HCT116 (cell line): ENCODE results near the gene PPP3CB. TPM values are rescaled to one million over a fixed set of nuclear protein-coding genes. Genes with fewer than 3 reads are reported as not detected.

Source experiments
- ATAC-seq: fragments of 200-7000 bp; cut with Tn5 transposase; 2 replicates; pipeline ENCODE4 v1.9.1; 2020; ENCODE audit warnings: mild to moderate bottlenecking, moderate library complexity
- BruUV-seq: library from RNA; stranded (reverse); fragments of 400-500 nt; replicated peaks from 2 replicates; lab custom pipeline; 2021; lab: Mats Ljungman, UMichigan
- CTCF ChIA-PET: fragments of 300-600 bp; sonication (Branson Sonifier 250); formaldehyde crosslinking; loops from one replicate; lab custom pipeline; 2021; ENCODE audit warnings: antibody characterized with exemption; lab: Charles Lee
- POLR2A ChIA-PET: fragments of 300-600, 350-600 bp; sonication (Branson Sonifier 250); formaldehyde crosslinking; loops from one replicate; lab custom pipeline; 2021; ENCODE audit warnings: antibody characterized with exemption; lab: Charles Lee
- RAD21 ChIA-PET, 2 experiments: fragments of 300-600 bp; sonication (Branson Sonifier 250); formaldehyde crosslinking; loops; one replicate each; lab custom pipeline; 2023; ENCODE audit warnings: low total read pairs in 2 of 2; ENCODE audit not compliant: uncharacterized antibody in 2 of 2, unreplicated experiment in 2 of 2, low non-redundant PET in 1 of 2; lab: Charles Lee
- DNase-seq: peaks from one replicate; pipeline ENCODE4 v3.0.0-alpha.2; 2010; ENCODE audit warnings: low read depth, low spot score
- H2AFZ ChIP-seq: fragments of 200-600 bp; shearing (Covaris generic), sonication (generic); 2 replicates; pipeline ENCODE4 v1.6.1; 2017; ENCODE audit warnings: low read depth, mixed run types, mixed read lengths, antibody characterized with exemption, low read length; ENCODE audit not compliant: poor library complexity, severe bottlenecking
- H3K27ac ChIP-seq: 2 replicates; pipeline ENCODE4 v1.5.1; 2012; ENCODE audit warnings: low read depth, low read length
- H3K27me3 ChIP-seq: fragments of 200-600 bp; sonication (generic); 2 replicates; pipeline ENCODE4 v1.6.1; 2016; ENCODE audit warnings: mixed run types, low read length, mixed read lengths; ENCODE audit not compliant: insufficient read depth
- H3K36me3 ChIP-seq, 2 experiments: fragments of 200-500 bp in 1 of 2; fragments of 200-600 bp in 1 of 2; sonication (Bioruptor generic) in 1 of 2; sonication (generic) in 1 of 2; 2 replicates each; pipeline versions ENCODE4 v1.5.1 to v1.6.1; 2014 to 2016; ENCODE audit warnings: low read length in 2 of 2, inconsistent platforms in 1 of 2, mixed read lengths in 1 of 2, mixed run types in 1 of 2; ENCODE audit not compliant: insufficient read depth in 2 of 2, control insufficient read depth in 1 of 2
- H3K4me1 ChIP-seq, 2 experiments: fragments of 200-600 bp in 1 of 2; sonication (generic) in 1 of 2; 2 replicates each; pipeline versions ENCODE4 v1.5.1 to v1.6.1; 2012 to 2017; ENCODE audit warnings: low read length in 2 of 2, inconsistent platforms in 1 of 2, mild to moderate bottlenecking in 1 of 2, mixed read lengths in 1 of 2, mixed run types in 1 of 2, moderate library complexity in 1 of 2; ENCODE audit not compliant: insufficient read depth in 2 of 2, control insufficient read depth in 1 of 2
- H3K4me2 ChIP-seq: fragments of 200-600 bp; sonication (generic); 2 replicates; pipeline ENCODE4 v1.6.1; 2017; ENCODE audit warnings: mixed run types, low read length, mixed read lengths
- H3K4me3 ChIP-seq, 2 experiments: fragments of 200-600 bp in 1 of 2; sonication (generic) in 1 of 2; replicated peaks in 1 of 2; 2 replicates each; pipeline ENCODE4 v1.5.1; 2011 to 2016; ENCODE audit warnings: low read length in 2 of 2, control low read depth in 1 of 2, low read depth in 1 of 2, mild to moderate bottlenecking in 1 of 2, mixed read lengths in 1 of 2, mixed run types in 1 of 2
- H3K79me2 ChIP-seq: fragments of 200-600 bp; sonication (generic); 2 replicates; pipeline ENCODE4 v1.6.1; 2017; ENCODE audit warnings: mild to moderate bottlenecking, mixed run types, low read length, moderate library complexity, mixed read lengths; ENCODE audit not compliant: insufficient read depth
- H3K9ac ChIP-seq: fragments of 200-600 bp; sonication (generic); 2 replicates; pipeline ENCODE4 v1.6.1; 2016; ENCODE audit warnings: low read length, mixed read lengths
- H3K9me2 ChIP-seq: fragments of 200-600 bp; sonication (generic), shearing (Covaris generic); 2 replicates; pipeline ENCODE4 v1.6.1; 2017; ENCODE audit warnings: mixed run types, mild to moderate bottlenecking, moderate library complexity; ENCODE audit not compliant: insufficient read depth
- H3K9me3 ChIP-seq, 2 experiments: fragments of 200-500 bp in 1 of 2; fragments of 200-600 bp in 1 of 2; sonication (Bioruptor generic) in 1 of 2; sonication (generic) in 1 of 2; 2 replicates each; pipeline ENCODE4 v1.6.1; 2014 to 2017; ENCODE audit warnings: low read length in 2 of 2, mixed read lengths in 2 of 2, inconsistent platforms in 1 of 2, low read depth in 1 of 2, mild to moderate bottlenecking in 1 of 2, mixed run types in 1 of 2, moderate library complexity in 1 of 2; ENCODE audit not compliant: control insufficient read depth in 1 of 2, insufficient read depth in 1 of 2
- H4K20me1 ChIP-seq: fragments of 200-600 bp; sonication (generic), shearing (Covaris generic); 2 replicates; pipeline ENCODE4 v1.6.1; 2017; ENCODE audit warnings: mixed run types, mild to moderate bottlenecking, moderate library complexity; ENCODE audit not compliant: insufficient read depth
- CTCF ChIP-seq, 3 experiments: fragments of 200-600 bp in 1 of 3; sonication (generic) in 1 of 3; IDR thresholded peaks in 2 of 3; conservative IDR thresholded peaks in 1 of 3; 2 replicates each; pipeline ENCODE4 v1.5.1; 2012 to 2017; ENCODE audit warnings: low read depth in 2 of 3, low read length in 2 of 3, antibody characterized with exemption in 1 of 3, borderline replicate concordance in 1 of 3, control low read depth in 1 of 3, mild to moderate bottlenecking in 1 of 3, mixed read lengths in 1 of 3, mixed run types in 1 of 3, moderate library complexity in 1 of 3; ENCODE audit not compliant: insufficient read depth in 1 of 3
- ELF1 ChIP-seq: IDR thresholded peaks from 2 replicates; pipeline ENCODE4 v1.6.1; 2012; ENCODE audit warnings: low read depth, borderline replicate concordance
- EZH2phosphoT487 ChIP-seq: fragments of 200-600 bp; IDR thresholded peaks from 2 replicates; pipeline ENCODE4 v1.6.1; 2018; ENCODE audit warnings: antibody characterized with exemption, borderline replicate concordance
- FOSL1 ChIP-seq: IDR thresholded peaks from 2 replicates; pipeline ENCODE4 v1.6.1; 2012; ENCODE audit warnings: low read depth
- JUND ChIP-seq: IDR thresholded peaks from 2 replicates; pipeline ENCODE4 v1.6.1; 2012
- MAX ChIP-seq: IDR thresholded peaks from 2 replicates; pipeline ENCODE4 v1.6.1; 2012
- RAD21 ChIP-seq: IDR thresholded peaks from 2 replicates; pipeline ENCODE4 v1.6.1; 2012; ENCODE audit warnings: low read depth, mild to moderate bottlenecking
- SP1 ChIP-seq: IDR thresholded peaks from 2 replicates; pipeline ENCODE4 v1.6.1; 2012; ENCODE audit warnings: low read depth
- YY1 ChIP-seq: IDR thresholded peaks from 2 replicates; pipeline ENCODE4 v1.6.1; 2011; ENCODE audit warnings: low read length, low read depth, moderate library complexity, mild to moderate bottlenecking; ENCODE audit not compliant: insufficient replicate concordance; ENCODE audit errors: extremely low read depth
- ZBTB33 ChIP-seq: IDR thresholded peaks from 2 replicates; pipeline ENCODE4 v1.6.1; 2011; ENCODE audit warnings: mild to moderate bottlenecking, low read length, moderate library complexity; ENCODE audit not compliant: insufficient replicate concordance; ENCODE audit errors: extremely low read depth
- ZFX ChIP-seq: fragments of 450-650 bp; IDR thresholded peaks from 2 replicates; pipeline ENCODE4 v1.6.1; 2017
- intact Hi-C: fragments of 100-400 bp; cut with micrococcal nuclease; formaldehyde crosslinking; loops from 2 replicates; pipeline ENCODE4 v1.10.0; 2022
- total RNA-seq: library from RNA; stranded (reverse); gene quantifications from one replicate; pipeline ENCODE4 v1.2.1, GENCODE V29; 2021; ENCODE audit not compliant: unreplicated experiment

PPP3CB gene
- total RNA-seq, 1 experiment from 2014 or later = 32.0 TPM

- TF ChIP-seq ELF1 = no peak
- TF ChIP-seq RAD21 = no peak
- no peak for TF ChIP-seq EZH2phosphoT487
Observed at GRCh38 chr10:73512207-73512743, 16.5 kb upstream of the PPP3CB start (continued).

- Histone ChIP-seq H3K27ac (no peak overlapping the region), H3K4me2 (no peak overlapping the region), H3K9me2 (no peaks in the 10 kb centered on the region), H3K4me3 (no peak overlapping the region), H3K9ac (no peak overlapping the region), H3K4me1 (no peaks in the 10 kb centered on the region), H2AFZ (no peak overlapping the region), H3K9me3 (no peaks in the 10 kb centered on the region), H4K20me1 (no peaks in the 10 kb centered on the region), H3K79me2 (no peaks in the 10 kb centered on the region), H3K27me3 (no peaks in the 10 kb centered on the region), H3K36me3 (no peaks in the 10 kb centered on the region)
- TF ChIP-seq ZBTB33 (no peak), FOSL1 (no peak), ZFX (no peak), SP1 (no peak), MAX (no peak), YY1 (no peak), JUND (no peak), CTCF (IDR thresholded peaks at IDR 0.05 in 2 of 3, conservative IDR thresholded peaks at IDR 0.05 in 1 of 3; ENCODE audit: borderline replicate concordance in 1 of 3, insufficient read depth in 1 of 3, low read depth in 2 of 3, low read length in 2 of 3) (no peak)
- no peak for DNase-seq
- RAD21 ChIA-PET = no interaction called here
- POLR2A ChIA-PET = no interaction called here
- BruUV-seq = no TSS peak
- no peak for ATAC-seq
- intact Hi-C loops = no loop called here
- CTCF ChIA-PET = no interaction called here
Observed at GRCh38 chr10:73509695-73510094, 13.9 kb upstream of the PPP3CB start.
